AG09309 (cell line): ENCODE measurements around the gene CD52.
A peak's percentile ranks its signal among the peaks of the same experiment; 100 is the strongest.

Experiments
- DNase-seq: peaks from one replicate; pipeline ENCODE4 v3.0.0-alpha.2; 2010; ENCODE audit warnings: low read depth
- H3K4me3 ChIP-seq: 2 replicates; pipeline ENCODE4 v1.5.1; 2011; ENCODE audit warnings: mild to moderate bottlenecking, low read depth, low read length, moderate library complexity; ENCODE audit not compliant: control insufficient read depth
- TF ChIP-seq, protein P1 (sequence below): IDR thresholded peaks from 2 replicates; pipeline ENCODE4 v1.5.1; 2011; ENCODE audit warnings: mild to moderate bottlenecking, low read depth, low read length, inconsistent platforms; ENCODE audit not compliant: insufficient read depth, control insufficient read depth; ENCODE audit errors: missing control alignments

The CD52 gene

DNA sequence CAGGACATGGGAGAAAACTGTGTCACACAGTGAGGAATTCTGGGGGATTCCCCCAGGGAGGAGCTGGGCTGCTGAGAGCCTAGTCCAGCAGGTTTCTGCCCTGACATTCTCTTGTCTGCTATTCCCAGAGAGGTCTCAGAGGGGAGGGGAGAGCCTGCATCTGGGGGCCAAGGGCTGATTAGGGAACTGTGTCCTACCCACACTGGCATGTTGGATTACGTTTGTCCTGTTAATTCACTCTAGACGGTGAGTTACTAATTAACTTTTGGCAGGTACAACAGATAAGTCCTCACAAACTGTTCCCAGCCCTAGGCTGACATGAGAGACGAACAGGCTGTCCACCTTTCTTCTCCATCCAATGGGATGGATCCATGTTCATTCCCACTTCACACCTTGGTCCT, 40.5 kb upstream of the CD52 start:
- TF ChIP-seq, protein P1, sequence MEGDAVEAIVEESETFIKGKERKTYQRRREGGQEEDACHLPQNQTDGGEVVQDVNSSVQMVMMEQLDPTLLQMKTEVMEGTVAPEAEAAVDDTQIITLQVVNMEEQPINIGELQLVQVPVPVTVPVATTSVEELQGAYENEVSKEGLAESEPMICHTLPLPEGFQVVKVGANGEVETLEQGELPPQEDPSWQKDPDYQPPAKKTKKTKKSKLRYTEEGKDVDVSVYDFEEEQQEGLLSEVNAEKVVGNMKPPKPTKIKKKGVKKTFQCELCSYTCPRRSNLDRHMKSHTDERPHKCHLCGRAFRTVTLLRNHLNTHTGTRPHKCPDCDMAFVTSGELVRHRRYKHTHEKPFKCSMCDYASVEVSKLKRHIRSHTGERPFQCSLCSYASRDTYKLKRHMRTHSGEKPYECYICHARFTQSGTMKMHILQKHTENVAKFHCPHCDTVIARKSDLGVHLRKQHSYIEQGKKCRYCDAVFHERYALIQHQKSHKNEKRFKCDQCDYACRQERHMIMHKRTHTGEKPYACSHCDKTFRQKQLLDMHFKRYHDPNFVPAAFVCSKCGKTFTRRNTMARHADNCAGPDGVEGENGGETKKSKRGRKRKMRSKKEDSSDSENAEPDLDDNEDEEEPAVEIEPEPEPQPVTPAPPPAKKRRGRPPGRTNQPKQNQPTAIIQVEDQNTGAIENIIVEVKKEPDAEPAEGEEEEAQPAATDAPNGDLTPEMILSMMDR, result no peak
- no peak for DNase-seq
- no peak overlapping the region for H3K4me3 ChIP-seq

DNA sequence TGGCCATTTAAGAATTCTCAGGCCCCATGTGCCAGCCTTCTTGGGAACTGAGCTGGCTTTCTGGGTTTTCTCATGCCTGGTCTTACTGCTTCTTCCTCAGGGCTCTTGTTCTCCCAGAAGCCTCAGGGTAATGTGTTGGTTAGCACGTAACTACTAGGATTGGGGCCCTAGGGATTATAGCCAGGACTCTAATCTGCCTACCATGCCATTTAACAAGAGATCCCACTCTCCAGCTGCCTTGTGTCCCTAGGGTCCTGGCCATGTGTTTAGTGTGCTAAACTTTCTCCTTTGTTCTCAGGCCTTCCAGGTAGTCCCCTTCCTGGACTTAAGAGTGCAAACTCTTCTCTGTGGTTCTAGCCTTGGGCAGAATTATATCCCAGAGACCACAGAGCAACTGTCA, 40.0 kb upstream of the CD52 start:
- TF ChIP-seq, protein P1, result no peak
- no peak for DNase-seq
- H3K4me3 ChIP-seq, result no peak overlapping the region

DNA sequence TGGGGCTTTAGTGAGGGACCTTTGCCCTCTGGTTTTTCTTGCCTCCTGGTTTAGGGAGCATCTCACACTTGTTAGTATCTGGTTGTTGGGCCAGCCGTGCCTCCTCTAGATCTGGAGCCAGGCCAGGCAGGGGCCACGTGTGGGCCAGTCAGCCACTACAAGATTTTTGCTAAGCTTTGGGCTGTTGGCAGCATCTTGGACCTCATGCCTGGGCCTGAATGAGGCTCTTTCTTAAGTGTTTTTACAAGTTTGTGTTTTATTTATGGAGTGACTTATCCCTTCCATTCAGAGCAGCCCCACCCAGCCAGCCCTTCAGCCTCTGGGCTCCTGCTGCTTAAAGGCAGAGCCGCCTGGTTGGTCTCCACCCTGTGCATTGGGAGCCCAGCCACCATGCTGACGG, 39.5 kb upstream of the CD52 start:
- peak; percentile 83 for DNase-seq
- TF ChIP-seq, protein P1, result no peak
- no peak overlapping the region for H3K4me3 ChIP-seq

DNA sequence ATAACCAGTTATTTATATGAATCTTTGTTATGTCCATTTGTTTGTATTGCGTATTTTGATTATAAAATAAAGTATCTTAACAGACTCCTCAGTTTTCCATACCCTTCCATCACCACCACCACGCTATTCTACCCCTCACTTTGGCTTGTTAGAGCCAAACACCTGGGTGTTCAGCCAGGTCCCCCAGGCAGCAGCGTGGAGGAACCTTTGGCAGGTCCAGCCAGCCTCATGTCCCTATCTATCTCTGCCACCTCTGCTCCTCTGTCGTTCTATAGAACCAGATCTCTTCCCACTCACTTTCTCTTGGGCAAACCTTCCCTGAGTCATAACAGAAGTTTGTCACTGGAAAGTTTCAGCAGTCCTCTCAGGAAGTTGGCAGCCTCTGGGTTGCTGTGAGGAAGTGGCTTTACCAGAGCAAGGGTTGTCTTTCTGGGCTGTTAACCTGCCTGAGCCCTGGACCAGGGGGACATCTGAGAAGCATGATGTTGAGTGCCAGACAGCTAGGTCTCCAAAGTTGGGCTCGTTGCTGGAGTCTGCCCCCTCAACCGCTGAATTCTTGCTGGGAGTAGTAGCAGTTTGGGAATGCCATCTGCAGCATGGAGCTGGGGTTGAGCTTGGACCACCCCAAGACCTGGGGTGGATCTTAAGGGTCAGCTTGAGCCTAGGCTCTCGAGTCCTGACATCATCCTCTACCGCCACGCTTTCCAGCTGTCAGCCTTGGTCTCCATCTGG, 38.9 kb upstream of the CD52 start:
- TF ChIP-seq, protein P1, result no peak
- no peak for DNase-seq
- peak overlapping the region; percentile 88 for H3K4me3 ChIP-seq

DNA sequence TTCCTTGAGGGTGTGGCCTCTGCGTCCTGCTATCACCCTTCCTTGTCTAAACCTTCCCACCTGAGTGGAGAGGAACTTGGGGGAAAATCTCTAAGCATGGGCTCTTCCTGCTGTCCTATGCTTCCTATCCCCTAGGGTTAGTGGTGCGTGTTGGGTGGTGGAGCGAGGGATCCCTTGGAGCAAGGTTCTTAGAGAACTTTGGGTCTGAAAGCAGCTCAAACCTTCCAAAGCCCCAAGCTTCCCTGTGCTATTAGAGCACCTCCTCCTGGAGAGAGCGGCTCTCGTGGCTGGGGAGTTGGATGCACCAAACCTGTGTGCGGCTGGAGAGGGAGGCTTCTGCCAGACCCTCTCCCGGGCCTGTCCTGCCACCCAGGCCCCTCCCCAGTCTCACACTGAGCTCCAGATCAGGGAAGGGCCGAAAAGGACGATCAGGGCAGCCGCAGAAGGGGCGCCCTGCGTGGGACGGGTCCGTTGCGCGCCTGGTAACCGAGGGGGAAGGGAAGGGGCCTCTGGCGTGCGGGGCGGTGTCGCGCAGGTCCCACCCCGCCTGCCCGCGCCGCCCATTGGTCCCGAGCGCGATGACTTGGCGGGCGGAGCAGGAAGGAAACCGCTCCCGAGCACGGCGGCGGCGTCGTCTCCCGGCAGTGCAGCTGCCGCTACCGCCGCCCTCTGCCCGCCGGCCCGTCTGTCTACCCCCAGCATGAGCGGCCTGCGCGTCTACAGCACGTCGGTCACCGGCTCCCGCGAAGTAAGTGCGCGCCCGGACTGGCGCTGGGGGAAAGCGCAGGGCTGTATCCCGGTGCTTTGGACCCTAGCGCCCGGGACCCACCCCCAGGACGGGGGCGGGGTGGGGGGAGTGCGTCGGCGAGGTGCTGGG, 38.1 kb upstream of the CD52 start, which contains the start of gene SH3BGRL3:
SH3BGRL3 (plus strand) TSS at position 631 of the 877 bp plus-strand sequence; CDS start at position 701, 70 bp downstream.
- H3K4me3 ChIP-seq, result peak within 1 kb of the TSS; percentile 88
- TF ChIP-seq, protein P1, result peak; percentile 60
- no peak for DNase-seq

DNA sequence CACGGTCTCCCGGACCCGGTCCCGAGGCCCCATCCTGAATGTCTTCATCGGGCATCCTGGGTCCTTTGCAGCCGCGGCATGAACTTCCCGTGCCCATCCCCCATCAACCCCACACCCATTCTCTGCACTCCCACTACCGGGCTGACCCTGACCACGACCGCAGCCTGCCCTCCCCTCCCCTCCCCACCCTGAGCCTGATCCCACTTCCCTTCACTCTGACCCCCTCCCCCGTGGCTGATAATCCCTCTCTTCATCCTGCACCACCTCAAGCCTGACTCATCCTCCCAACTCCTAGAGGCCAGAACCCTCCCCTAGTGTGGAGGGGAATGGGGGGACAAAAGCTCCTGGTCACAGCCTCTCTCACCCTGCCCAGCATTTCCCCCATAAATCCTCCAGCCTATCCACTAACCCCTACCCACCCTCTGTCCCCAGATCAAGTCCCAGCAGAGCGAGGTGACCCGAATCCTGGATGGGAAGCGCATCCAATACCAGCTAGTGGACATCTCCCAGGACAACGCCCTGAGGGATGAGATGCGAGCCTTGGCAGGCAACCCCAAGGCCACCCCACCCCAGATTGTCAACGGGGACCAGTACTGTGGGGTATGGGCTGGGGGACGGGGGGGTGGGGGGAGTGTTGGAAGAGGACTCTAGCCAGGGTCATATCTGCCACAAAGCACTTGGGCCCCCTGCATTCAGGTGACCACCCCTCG, 37.3 kb upstream of the CD52 start:
- peak overlapping the region; percentile 88 for H3K4me3 ChIP-seq
- TF ChIP-seq, protein P1, result no peak
- no peak for DNase-seq
